Inflammatory macrophage treated with lipopolysaccharide for 4 hours (primary cell): ENCODE results near the gene TWIST2.

Source experiments
- DNase-seq: peaks from one replicate; pipeline ENCODE4 v3.0.0-alpha.2; 2020

TWIST2 gene

GRCh38 chr2:238942726-238943300 is 94.9 kb downstream of the TWIST2 start:
- DNase-seq, result no peak

GRCh38 chr2:238943338-238944067 is 95.6 kb downstream of the TWIST2 start:
- DNase-seq, result no peak

DNA sequence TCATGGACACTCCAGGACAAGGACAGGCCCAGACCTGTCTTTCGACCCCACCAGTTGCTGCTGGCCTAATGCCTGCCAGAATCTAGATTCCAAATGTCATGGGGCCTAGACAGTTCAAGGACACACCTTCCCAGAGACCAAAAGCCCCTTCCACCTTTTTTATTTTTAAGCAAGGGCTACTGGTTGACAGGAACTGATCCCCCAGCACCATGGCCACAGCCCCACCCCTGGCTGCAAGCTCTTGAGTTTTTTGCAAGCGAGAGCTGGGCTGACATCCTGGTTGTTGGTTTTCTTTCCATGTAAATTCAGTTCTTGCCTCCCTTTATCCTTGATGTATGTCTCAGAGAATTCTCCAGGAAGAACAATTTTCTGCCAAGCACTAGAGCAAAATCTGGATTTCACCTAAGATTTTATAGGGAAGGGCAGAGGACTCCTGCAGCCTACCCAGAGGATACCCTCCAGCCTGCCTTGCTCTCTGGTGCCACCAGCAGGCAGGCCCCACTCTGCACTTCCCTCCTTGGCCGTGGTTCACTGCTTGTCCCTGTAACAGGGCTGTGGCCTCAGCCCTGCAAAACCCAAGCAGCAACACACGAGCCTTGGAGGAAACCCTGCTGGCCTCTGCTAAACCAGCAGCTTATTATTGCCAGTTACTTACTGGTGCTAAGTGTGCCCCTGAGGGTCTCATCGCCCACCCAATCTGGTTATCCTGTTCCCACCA is 97.7 kb downstream of the TWIST2 start:
- DNase-seq, result peak; percentile 9

DNA sequence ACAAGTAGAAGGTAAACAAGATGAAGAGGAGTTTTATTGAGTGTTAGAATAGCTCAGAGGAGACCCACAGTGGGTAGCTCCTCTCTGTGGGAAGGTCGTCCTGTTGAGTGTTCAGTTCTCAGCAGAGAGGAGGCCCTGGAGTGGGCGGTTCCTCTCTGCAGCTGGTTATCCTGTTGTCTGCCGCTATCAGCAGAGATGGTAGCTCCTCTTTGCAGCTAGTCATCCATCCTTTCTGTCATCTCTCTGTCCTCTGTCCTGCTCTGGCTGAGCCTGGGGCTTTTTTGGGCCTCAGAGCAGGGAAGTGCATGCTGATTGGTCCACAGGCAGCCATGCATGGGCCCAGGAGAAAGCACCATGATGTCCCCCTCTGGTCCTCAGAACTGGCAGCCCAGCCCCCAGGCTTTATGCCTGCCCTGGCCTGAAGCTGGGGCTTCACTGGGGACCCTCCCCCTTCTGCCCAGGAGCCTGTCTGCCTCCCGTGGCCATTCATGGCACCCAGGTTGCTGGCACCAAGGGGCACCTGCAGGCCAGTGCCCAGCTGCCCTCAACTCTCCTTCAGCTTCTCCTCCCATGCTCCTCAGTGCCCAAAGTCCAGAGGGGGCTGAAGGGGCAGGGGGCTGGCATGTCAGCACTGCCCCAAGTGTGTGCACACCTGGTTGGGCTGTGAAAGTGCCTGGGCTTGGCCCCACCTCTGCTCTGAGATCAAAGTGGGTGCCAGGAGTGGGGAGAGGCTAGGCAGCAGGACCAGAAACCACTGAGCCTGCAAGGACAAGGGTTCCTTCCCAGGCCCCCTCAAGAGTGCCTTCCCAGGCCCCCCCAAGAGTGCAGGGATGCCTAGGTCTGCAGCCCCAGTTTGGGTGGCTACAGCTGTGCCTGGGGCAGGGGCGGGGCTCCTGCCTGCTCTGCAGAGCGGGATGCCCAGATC is 98.7 kb downstream of the TWIST2 start:
- no peak for DNase-seq

- no peak for DNase-seq
Observed at GRCh38 chr2:238947243-238947760, 99.4 kb downstream of the TWIST2 start.

DNA sequence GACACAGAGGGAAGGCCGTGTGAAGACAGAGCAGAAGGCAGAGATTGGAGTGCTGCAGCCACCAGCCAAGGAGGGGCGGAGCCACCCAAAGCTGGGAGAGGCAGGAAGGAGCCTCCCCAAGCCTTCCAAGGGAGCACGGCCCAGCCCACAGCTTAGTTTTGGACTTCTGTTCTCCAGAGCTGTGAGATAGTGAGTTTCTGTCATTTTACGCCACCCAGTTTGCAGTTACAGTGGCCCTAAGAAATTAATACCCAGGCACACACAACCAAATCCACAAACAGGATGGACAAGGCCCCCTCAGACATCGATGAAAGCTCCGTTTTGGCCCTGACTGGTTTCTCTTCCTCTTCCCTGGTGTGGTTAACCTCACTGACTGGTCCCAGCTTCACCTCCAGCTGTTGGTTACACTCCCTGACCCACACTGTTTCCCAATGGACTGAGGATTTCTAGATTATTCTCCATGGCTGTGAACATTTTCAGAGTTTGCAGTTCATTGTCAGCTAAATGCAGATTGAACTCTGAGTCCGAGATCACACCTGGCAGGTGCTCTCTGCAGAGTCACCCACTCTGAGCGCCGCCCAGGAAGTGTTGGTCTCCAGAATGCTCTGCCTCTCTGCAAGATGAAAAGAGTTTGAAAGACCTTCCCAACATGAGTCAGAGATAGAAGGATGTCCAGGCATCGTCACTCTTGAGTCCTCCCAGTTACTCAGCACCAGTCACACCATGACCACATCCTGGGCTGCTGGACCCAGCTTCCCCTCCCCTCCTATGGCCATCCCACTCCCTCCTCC is 100.2 kb downstream of the TWIST2 start:
- peak; percentile 44 for DNase-seq

DNA sequence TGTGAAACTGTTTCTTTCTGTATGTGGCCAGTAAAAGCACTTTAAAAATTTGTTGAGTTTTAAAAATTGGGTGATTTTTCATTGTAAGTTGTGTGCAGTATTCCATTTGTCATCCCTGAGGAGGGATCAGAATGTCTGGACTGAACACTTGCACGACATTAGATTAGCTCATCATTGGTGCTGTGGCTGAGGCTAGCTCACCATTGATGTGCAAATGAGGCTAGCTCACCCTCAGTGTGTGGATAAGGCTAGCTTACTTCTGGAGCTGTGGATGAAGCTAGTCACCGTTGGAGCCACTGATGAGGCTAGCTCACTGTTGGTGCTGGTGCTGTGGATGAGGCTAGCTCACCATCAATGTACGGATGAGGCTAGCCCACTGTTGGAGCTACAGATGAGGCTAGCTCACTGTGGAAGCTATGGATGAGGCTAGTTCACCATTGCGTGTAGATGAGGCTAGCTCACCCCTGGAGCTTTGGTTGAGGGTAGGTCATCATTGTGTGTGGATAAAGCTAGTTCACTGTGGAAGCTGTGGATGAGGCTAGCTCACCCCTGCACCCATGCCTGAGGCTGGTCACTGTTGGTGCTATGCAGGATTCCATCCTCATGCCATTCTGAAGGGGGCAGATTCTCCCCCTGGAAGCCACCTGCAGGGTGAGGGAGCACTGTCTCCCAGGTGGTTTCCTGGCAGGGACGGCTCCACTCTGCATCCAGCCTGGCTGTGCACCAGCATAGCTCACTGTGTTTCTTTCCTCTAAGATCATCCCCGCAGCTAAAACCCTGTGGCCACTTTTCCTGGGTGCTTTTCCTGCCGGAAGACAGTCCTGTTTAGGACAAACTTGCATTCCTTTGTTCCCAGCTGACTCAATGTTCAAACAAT is 101.1 kb downstream of the TWIST2 start:
- DNase-seq, result no peak

- DNase-seq, result no peak
Observed at GRCh38 chr2:238949710-238950345, 101.9 kb downstream of the TWIST2 start.

- no peak for DNase-seq
Observed at GRCh38 chr2:238950551-238950950, 102.7 kb downstream of the TWIST2 start.

DNA sequence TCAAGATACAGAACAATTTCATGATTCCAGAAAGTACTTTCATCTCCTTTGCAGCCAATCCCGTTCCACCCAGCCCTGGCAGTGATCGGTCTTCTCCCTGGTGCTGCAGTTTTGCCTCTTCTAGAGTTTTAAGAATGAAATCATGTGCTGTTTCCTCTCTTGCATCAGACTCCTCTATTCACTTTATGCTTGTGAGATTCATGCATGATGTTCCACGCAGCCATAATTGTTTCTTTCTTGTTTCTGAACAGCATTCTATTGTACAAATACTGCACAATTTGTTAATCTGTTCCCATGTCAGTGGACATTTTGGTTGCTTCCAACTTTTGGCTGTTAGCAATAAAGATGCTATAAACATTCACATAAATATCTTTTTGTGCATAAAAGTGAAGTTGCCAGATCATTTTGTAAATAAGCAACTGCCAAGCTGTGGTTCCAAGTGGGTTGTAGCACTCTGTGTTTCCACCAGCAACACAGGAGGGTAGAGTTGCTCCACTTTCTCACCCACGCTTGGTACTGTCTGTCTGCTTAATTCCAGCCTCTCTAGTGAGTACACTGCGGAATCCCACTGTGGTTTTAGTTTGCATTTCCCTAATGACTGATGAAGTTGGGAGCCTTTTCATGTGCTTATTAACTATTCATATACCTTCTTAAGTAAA is 104.5 kb downstream of the TWIST2 start:
- DNase-seq, result no peak

GRCh38 chr2:238954841-238955591 is 107.1 kb downstream of the TWIST2 start:
- DNase-seq, result no peak

- DNase-seq, result no peak
Observed at GRCh38 chr2:238955648-238956531, 108.0 kb downstream of the TWIST2 start.

DNA sequence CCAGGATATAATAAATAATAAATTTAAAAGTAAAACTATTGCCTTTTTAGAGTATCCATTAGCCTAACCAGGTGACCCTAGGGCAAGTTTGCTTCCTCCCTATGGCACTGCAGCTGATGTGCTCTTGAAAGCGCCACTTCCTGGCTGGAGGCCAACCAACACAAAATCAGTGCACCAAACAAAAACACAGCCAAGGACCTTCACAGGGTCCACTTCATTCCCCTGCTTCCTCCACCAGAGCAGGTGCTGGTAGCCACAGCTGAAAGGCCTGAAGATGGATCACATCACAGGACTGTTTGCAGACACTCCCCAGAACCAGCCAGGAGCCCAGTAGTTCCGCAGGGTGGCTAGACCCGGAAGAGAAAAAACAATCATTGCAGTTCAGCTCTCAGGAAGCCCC is 108.8 kb downstream of the TWIST2 start:
- no peak for DNase-seq
